ENCODE data around the gene CNIH4.

- TF ChIP-seq SUZ12 (IDR thresholded peaks at IDR 0.05; ENCODE audit: extremely low read depth, insufficient read depth, insufficient read length) (no peak), ZNF274 (IDR thresholded peaks at IDR 0.05; ENCODE audit: low read depth, low read length) (no peak), YY1 (IDR thresholded peaks at IDR 0.05; ENCODE audit: insufficient read depth, insufficient read length) (no peak)
Observed at GRCh38 chr1:224325959-224326358, 30.7 kb upstream of the CNIH4 start.

Data from NT2/D1 (cell line).